HG03571 (cell line): ENCODE measurements around the gene CSPG4.
"Not testable (repeated sequence)": the region's sequence is repeated elsewhere in the genome, so short reads cannot be mapped to it uniquely, and the experiment has no call there.

ENCODE experiments used
- ATAC-seq: cut with Tn5 transposase; IDR thresholded peaks from one replicate; pipeline ENCODE4 v1.9.1; 2021; ENCODE audit not compliant: unreplicated experiment

CSPG4 gene

DNA sequence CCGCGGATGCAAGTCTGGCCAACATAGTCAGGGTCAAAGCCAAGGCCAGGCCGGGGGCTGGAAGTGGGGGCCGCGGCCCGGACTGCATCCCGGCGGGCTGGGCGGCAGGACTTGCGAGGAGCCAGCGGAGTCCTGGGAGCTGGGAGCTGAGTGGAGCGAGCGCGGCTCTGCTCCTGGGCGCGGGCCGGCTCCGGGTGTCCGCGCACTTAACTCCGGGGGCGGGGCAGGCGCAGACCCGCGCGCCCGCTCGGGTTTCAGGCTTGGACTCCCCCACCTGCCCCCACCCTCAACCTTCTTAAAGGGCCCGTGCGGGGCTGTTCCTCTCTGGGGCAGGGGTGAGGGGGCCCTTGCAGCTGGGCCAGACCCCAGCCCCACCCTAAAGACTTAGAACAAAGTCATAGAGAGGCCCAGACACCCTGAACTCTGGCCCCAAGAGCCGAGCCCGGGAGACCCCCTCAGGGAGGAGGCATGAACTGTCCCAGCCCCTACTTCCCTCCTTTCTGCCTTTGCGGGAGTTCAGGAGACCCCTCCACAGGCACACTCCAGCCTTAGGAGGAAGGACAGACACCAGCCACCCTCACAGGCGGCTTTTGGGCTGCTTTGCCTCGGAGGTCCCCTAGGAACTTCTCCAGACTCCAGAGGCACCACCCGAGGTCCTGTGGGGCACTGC is at the start of gene CSPG4:
CSPG4 (minus strand) TSS at position 181 of the 670 bp plus-strand sequence; CDS start at position 88, 93 bp downstream.
- no peak for ATAC-seq

DNA sequence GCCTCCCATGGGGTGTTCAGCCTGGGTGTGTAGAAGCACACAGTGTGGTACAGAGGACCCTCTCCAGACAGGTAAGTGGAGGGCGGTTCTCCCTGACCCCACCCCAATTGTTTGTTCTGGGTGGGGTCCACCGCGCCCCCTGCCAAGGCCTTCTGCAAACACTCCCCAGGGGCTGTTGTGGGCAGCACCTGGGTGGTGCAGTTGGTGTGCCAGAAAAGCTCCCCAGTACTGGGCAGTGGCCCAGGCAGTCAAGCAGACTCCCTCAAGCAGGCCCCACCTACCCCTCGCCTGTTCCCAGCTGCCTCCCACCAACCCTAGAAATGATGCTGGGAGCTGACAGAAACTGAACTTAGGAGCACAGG is 49.7 kb upstream of the CSPG4 start:
- ATAC-seq = not testable (repeated sequence)

DNA sequence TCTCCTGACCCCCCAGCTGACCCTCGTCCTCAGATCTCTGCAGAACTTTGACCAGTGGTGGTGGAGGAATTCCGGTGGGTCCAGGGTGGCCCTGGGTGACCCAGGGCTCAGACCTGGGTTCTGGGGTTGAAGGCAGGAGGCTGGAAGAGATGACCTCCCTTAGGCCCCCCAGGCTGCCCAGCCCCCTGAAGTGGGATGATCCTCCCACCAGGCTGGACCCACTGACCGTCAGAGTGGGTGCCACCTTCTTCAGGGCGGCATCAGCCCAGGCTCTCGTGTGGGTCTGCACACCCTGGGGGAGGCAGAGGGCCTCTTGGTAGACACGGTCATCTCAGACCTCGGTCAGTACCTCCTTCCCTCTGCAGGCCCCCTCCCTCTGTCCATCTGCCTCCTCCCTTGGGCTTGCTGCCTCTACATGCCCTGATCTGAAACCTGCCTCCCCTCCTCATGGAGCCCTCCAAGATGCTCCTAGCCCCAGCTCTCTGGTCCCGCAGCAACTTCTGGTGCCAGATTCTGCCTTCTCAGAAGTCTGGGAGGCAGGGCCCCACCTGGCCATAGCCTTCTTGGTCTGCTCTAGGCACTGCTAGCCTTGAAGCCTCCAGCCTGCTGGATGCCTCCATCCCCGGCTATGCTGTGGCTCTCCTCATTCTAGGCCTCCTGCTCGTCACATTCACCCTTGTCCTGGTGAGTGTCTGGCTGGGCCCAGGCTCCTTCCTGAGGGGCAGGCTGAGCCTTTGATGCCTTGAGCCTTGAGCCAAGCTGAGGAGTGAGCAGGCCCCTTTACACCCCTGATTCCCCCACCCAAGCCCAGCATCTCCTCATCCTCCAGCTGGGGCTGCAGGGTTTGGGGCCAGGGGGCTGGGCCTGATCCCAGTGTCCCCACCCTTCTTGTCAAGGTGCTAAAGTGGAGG is 49.1 kb upstream of the CSPG4 start:
- no peak for ATAC-seq

DNA sequence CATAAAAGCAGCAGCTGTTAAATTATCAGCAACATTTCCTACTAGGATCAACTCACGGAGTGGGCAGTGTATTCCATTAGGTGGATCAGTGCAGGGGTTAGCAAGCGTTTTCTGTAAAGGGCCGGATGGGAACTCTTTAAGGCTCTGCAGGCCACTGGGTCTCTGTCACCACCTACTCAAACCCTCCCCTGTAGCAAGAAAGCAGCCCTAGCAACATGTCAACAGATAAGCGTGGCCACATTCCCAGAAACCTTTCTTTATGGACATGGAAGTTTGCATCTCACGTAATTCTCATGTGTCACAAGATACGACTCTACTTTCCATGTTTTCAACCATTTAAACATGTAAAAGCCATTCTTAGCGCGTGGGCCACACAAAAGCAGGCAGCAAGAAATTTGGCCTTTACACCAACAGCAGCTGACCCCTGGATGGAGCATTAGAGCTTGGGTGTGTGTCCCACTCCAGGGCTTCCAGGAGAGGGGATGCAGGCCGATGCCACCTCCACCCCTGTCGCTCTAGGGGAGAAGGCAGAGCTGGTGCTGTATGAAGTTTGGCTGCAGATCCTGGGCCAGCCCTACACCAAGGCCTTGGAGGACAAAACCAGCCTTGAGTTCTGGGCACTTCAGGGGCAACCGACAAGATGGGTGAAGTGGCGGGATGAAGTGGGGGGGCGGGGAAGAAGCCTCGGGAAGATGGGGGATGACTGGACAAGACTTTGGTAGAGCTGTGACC is 48.2 kb upstream of the CSPG4 start:
- no peak for ATAC-seq

DNA sequence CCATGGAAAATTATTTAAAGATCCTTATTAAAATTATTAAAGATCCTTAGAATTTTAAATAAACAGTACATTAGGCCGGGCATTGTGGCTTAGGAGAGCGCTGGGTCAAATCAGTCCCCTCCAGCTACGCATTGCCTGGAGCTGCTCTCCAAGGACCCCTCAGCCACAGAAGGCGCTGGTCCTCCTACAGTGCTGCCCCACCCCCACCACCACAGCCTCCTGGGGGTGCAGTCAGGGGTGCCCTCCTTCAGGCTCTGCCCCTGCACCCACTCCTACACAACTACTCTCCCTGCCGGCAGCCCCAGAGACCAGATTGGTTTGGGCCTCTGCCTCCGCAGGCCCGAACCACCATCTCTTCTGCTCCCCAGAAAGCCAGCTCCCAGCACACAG is 47.5 kb upstream of the CSPG4 start:
- ATAC-seq = not testable (repeated sequence)

DNA sequence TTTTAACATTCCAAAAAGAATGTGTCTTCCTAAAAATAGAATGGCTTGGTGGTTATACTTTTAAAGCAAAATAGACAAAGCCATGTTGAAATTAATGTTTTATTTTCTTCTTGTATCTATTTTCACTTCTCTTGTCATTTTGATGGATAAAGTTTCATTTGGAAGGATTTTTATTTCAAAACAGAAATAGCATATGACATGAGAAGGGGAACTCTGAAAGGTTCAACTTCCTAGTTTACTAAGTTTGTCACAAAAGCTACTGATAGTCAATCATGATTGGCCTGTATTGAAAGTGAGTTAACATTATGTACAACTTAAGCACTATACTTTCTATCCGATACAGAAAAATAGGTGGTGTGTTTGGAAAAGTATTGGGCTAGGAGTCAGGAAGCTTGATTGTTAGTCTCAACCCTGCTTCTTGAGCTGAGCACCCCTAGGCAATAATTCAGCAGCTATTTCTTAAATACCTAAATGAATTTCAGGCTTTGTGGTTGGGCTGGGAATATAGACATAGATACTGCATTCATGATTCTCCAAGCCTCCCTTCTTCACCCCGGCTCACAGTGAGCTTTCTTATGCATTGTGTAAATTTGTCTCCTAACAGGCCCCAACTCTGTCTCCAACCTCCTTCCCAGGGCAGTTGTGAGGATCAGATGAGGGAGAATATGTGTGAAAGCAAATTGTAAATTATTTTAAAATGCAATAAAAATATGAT is 46.9 kb upstream of the CSPG4 start:
- no peak for ATAC-seq

- ATAC-seq = no peak
Measured at GRCh38 chr15:75758071-75758872, 45.6 kb upstream of the CSPG4 start.

DNA sequence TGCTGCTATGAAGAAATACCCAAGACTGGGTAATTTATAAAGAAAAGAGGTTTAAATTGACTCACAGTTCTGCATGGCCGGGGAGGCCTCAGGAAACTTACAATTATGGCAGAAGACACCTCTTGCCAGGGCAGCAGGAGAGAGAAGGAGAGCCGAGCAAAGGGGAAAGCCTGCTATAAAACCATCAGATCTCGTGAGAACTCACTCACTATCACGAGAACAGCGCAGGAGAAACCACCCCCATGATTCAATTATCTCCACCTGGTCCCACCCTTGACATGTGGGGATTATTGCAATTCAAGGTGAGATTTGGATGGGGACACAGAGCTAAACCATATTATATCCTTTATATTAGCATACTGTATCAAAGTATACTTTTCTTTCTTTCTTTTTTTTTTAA is 42.2 kb upstream of the CSPG4 start:
- not testable (repeated sequence) for ATAC-seq

DNA sequence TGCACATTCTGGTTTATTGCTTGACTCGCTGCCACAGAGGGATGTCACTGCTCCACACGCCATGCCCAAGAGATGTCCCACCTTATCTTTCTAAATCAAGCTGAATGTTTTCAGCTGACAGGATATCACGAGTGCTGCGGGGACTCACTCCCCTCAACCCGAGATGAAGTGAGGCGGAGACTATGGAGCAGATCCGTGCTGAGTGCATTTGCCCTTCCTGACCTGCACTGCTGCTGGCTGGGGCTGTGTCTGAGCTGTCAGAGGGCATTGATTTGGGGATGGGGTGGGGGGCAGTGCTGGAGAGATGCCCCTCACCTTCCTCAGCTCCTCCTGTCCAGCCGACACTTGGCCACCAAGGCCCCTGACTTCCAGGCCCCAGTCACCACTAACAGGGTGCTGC is 40.5 kb upstream of the CSPG4 start:
- no peak for ATAC-seq

GRCh38 chr15:75751891-75752290 is 39.2 kb upstream of the CSPG4 start:
- no peak for ATAC-seq

GRCh38 chr15:75751116-75751875 is 38.6 kb upstream of the CSPG4 start:
- ATAC-seq = no peak

- ATAC-seq = no peak
Measured at GRCh38 chr15:75750261-75751050, 37.8 kb upstream of the CSPG4 start.

- ATAC-seq = no peak
Measured at GRCh38 chr15:75749820-75750219, 37.2 kb upstream of the CSPG4 start.

DNA sequence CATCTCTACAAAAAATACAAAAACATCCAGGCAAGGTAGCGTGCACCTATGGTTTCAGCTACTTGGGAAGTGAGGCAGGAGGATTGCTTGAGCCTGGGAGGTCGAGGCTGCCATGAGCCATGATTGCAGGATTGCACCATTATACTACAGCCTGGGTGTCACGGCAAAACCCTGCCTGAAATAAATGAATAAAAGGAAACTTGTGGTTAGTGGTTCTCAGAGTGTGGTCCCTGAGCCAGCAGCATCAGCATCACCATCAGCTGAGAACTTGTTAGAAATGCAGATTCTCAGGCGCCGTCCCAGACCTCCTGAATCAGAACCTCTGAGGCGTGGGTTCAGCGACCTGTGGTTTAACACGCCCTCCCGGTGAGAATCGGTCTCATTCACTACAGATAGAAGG is 36.2 kb upstream of the CSPG4 start:
- not testable (repeated sequence) for ATAC-seq

GRCh38 chr15:75747121-75747520 is 34.5 kb upstream of the CSPG4 start:
- not testable (repeated sequence) for ATAC-seq

GRCh38 chr15:75745305-75745704 is 32.7 kb upstream of the CSPG4 start:
- ATAC-seq = no peak

DNA sequence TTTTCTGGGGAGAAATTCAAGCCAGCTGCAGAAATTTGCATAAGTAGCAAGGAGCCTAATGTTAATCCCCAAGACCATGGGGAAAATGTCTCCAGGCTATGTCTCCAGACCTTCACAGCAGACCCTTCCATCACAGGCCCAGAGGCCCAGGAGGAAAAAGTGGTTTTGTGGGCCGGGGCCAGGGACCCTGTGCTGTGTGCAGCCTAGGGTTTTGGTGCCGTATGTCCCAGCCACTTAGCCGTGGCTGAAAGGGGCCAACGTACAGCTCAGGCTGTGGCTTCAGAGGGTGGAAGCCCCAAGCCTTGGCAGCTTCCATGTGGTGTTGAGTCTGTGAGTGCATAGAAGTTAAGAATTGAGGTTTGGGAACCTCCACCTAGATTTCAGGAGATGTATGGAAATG is 29.7 kb upstream of the CSPG4 start:
- not testable (repeated sequence) for ATAC-seq

DNA sequence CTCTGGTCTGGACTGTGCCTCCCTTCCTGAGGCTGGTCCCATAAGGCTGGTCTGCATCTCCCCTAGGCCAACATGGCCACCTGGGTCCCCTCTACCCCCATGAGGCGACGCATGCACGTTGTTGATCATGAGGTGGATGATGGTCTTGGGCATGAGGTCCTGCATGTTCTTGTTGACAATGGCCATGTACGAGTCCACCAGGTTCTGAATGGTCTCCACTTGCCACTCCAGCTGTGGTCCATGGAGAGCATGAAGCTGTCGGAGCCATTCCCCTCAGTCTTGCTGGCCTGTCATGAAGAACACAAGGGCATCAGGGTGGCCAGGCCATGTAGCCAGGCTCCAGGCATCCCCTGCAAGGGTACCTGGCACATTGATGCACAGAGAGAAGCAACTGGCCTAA is 27.1 kb upstream of the CSPG4 start:
- no peak for ATAC-seq
